DMS153 treated with DMSO at 0.1 percent for 48 hours (cell line): Measurements from ENCODE around the gene PNMA8A.

Experiments used
- DNase-seq: peaks from one replicate; lab custom pipeline; 2025; ENCODE audit not compliant: unreplicated experiment; lab: John Stamatoyannopoulos, UW

PNMA8A gene

GRCh38 chr19:46492841-46493235, 21.5 kb upstream of the PNMA8A start:
- DNase-seq: no peak

GRCh38 chr19:46491975-46492682, 20.8 kb upstream of the PNMA8A start:
- DNase-seq: no peak

GRCh38 chr19:46490774-46491173, 19.4 kb upstream of the PNMA8A start:
- DNase-seq: no peak

- no peak for DNase-seq
Observed at GRCh38 chr19:46489445-46490272, 18.3 kb upstream of the PNMA8A start.

GRCh38 chr19:46488551-46488950, 17.2 kb upstream of the PNMA8A start:
- DNase-seq: no peak

- DNase-seq: peak; percentile 42
Observed at GRCh38 chr19:46487802-46488445, 16.6 kb upstream of the PNMA8A start.

- DNase-seq: no peak
Observed at GRCh38 chr19:46487178-46487801, 15.9 kb upstream of the PNMA8A start.

- no peak for DNase-seq
Observed at GRCh38 chr19:46486358-46486757, 15.0 kb upstream of the PNMA8A start.

GRCh38 chr19:46484656-46485055, 13.3 kb upstream of the PNMA8A start:
- DNase-seq: no peak

GRCh38 chr19:46482631-46483030, 11.3 kb upstream of the PNMA8A start:
- no peak for DNase-seq

- no peak for DNase-seq
Observed at GRCh38 chr19:46481947-46482346, 10.6 kb upstream of the PNMA8A start.

- DNase-seq: no peak
Observed at GRCh38 chr19:46481223-46481848, 10.0 kb upstream of the PNMA8A start.

- DNase-seq: no peak
Observed at GRCh38 chr19:46480415-46480814, 9.1 kb upstream of the PNMA8A start.

GRCh38 chr19:46478356-46478986, 7.1 kb upstream of the PNMA8A start:
- no peak for DNase-seq

- no peak for DNase-seq
Observed at GRCh38 chr19:46475986-46476385, 4.6 kb upstream of the PNMA8A start.

GRCh38 chr19:46474211-46474610, 2.8 kb upstream of the PNMA8A start:
- DNase-seq: no peak

- no peak for DNase-seq
Observed at GRCh38 chr19:46472592-46472991, 1.2 kb upstream of the PNMA8A start.

- no peak for DNase-seq
Observed at GRCh38 chr19:46471811-46472543, 614 bp upstream of the PNMA8A start.

GRCh38 chr19:46470376-46470775, 987 bp downstream of the PNMA8A start:
- DNase-seq: no peak
